HFFc6 (cell line): ENCODE results near the gene TFPI. TPM values are rescaled to one million over a fixed set of nuclear protein-coding genes. Genes with fewer than 3 reads are reported as not detected.

ENCODE experiments used
- DNase-seq: peaks from one replicate; pipeline ENCODE4 v3.0.0-alpha.2; 2018
- H3K27ac Mint-ChIP-seq: 2 replicates; pipeline ENCODE4 v1.8.0; 2020; ENCODE audit warnings: mild to moderate bottlenecking, mixed read lengths
- H3K27me3 Mint-ChIP-seq: 2 replicates; pipeline ENCODE4 v1.8.0; 2021; ENCODE audit warnings: mild to moderate bottlenecking, moderate library complexity, mixed read lengths; ENCODE audit not compliant: insufficient read depth
- H3K36me3 Mint-ChIP-seq: 2 replicates; pipeline ENCODE4 v1.8.0; 2021; ENCODE audit warnings: low read depth, mixed read lengths
- H3K4me1 Mint-ChIP-seq: 2 replicates; pipeline ENCODE4 v1.8.0; 2020; ENCODE audit warnings: low read depth, mixed read lengths
- H3K4me3 Mint-ChIP-seq: 2 replicates; pipeline ENCODE4 v1.8.0; 2020; ENCODE audit warnings: mild to moderate bottlenecking, moderate library complexity, mixed read lengths
- H3K9me3 Mint-ChIP-seq: 2 replicates; pipeline ENCODE4 v1.8.0; 2020; ENCODE audit warnings: mild to moderate bottlenecking, mixed read lengths
- CTCF ChIP-seq: fragments of 200-600 bp; sonication (generic); IDR thresholded peaks from 2 replicates; pipeline ENCODE4 v1.5.0; 2021; ENCODE audit warnings: antibody characterized with exemption, mild to moderate bottlenecking
- long read RNA-seq: library from polyadenylated mRNA; unstranded; transcript quantifications from one replicate; pipeline ENCODE4 v2.0.0, GENCODE V29; 2019
- total RNA-seq, 6 experiments: library from RNA; stranded (reverse); fragmentation: NEBNext Ultra II Directional; extraction: Animal tissue kit (Norgen Biotek cat#: 25700); gene quantifications; 2 replicates in 1 of 6; 3 replicates in 5 of 6; pipeline ENCODE4 v1.2.3, GENCODE V29; 2021

The TFPI gene
- 10 to 100 TPM; 25.4 to 42.4 (median 34.7) TPM for total RNA-seq
- long read RNA-seq, transcript TFPI-201 (8 exons, 3,885 nt): major isoform, 18 of 34 reads
- long read RNA-seq, partial matches to known transcripts: 9 of 34 reads
- long read RNA-seq, other reads (novel, unspliced or antisense): 7 of 34 reads

DNA sequence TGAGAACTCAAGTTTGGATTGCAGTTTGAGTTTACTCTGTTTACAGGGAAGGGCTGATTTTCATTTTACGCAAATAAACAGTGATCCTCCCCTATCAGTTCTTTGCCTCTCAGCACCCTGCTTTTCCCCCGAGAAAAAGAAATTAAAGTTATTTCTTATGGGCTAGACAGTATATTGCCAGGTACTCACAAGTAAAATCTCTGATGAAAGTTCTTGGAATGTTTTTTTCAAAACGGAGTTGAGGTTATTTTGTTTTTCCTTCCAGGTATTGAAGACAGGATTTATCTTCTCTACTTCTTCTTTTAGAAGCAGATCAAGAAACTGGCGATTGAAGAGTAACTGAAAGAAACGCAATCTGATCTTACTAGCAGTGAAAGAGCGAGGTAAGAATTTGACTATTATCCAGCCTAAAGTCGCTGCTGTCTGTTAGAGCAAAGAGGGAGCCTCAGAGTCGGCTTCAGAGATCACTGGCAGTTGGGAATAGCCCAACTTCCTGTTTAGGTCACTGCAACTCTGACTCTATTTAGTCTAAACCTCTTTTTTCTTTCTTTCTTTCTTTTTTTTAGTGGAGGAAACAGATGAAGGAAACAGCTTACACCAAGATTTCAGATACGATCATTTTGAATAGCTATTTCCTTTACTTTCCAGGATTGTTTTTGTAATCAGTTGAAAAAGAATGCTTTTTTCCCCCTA, at the start of gene TFPI:
Gene TFPI (minus strand): TSS at position 425 of the 693 bp plus-strand sequence. CDS start 50,667 bp downstream, outside the sequence.
- no peaks in the 10 kb centered on the region for H3K9me3 Mint-ChIP-seq
- peak; percentile 39 for DNase-seq
- H3K36me3 Mint-ChIP-seq: peaks cover 5% of the 10 kb centered on the region; the same call in 1 of the 2 replicates
- TF ChIP-seq CTCF: no peak
- peak within 1 kb of the TSS; percentile 93 for H3K4me3 Mint-ChIP-seq
- H3K27me3 Mint-ChIP-seq: no peaks in the 10 kb centered on the region
- H3K4me1 Mint-ChIP-seq: peaks cover 48% of the 10 kb centered on the region
- H3K27ac Mint-ChIP-seq: peak within 1 kb of the TSS; percentile 95

DNA sequence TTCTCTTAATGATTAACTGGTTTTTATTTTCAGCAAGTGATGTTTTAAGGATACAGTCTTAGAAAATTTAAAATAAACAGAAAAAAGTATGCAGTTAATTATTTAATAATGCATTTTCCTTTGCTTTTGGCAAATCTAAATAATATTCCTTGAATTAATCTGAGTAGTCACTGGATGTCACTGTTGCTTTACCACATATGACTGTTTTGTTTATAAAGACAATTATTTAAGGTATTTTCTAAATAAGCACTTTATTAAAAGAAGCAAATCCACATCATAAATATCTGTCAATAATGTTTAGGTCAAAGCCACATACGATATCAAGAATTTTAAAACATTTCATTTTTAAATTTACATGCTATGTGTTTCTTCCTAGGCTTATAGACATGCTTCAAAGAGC, 40.6 kb upstream of the TFPI start:
- no peak overlapping the region for H3K27ac Mint-ChIP-seq
- peaks cover 13% of the 10 kb centered on the region for H3K4me1 Mint-ChIP-seq
- no peak for DNase-seq
- H3K27me3 Mint-ChIP-seq: no peaks in the 10 kb centered on the region
- H3K9me3 Mint-ChIP-seq: no peaks in the 10 kb centered on the region
- no peaks in the 10 kb centered on the region for H3K36me3 Mint-ChIP-seq
- peak; percentile 65 for TF ChIP-seq CTCF
- H3K4me3 Mint-ChIP-seq: no peak overlapping the region

DNA sequence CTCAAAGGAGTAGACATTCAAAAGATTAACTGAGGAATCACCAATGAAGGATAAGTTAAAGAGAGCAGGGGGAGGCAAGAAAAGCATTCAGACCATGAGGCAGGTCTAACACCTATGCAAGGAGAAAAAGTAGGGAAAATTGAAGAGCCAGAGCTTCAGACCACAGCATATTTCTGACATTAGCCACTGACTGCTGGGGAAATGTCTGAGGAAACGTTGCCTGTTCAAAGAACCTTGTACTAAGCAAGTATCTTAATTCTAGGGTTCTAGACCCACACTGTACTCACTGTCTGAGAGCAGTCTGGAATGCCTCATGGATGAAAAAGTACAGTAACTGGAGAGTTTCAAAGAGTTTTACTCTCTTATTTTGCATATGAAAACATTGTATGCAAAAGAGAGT, 39.5 kb upstream of the TFPI start:
- DNase-seq: peak; percentile 43
- Mint-ChIP-seq H3K4me3 (no peak overlapping the region), H3K9me3 (no peaks in the 10 kb centered on the region), H3K36me3 (no peaks in the 10 kb centered on the region), H3K27me3 (no peaks in the 10 kb centered on the region), H3K27ac (no peak overlapping the region), H3K4me1 (peaks cover 13% of the 10 kb centered on the region)
- TF ChIP-seq CTCF: no peak

- Mint-ChIP-seq H3K27me3 (no peaks in the 10 kb centered on the region), H3K4me3 (no peak overlapping the region), H3K36me3 (no peaks in the 10 kb centered on the region), H3K4me1 (peaks cover 13% of the 10 kb centered on the region), H3K9me3 (no peaks in the 10 kb centered on the region), H3K27ac (no peak overlapping the region)
- DNase-seq: no peak
- no peak for TF ChIP-seq CTCF
These were observed 38.9 kb upstream of the TFPI start for GRCh38 chr2:187593098-187593497.

GRCh38 chr2:187590175-187590574, 35.9 kb upstream of the TFPI start:
- H3K9me3 Mint-ChIP-seq: no peaks in the 10 kb centered on the region
- TF ChIP-seq CTCF: no peak

More at GRCh38 chr2:187590175-187590574, 35.9 kb upstream of the TFPI start:
- Mint-ChIP-seq H3K36me3 (no peaks in the 10 kb centered on the region), H3K27me3 (no peaks in the 10 kb centered on the region), H3K4me1 (peaks cover 23% of the 10 kb centered on the region), H3K4me3 (no peak overlapping the region), H3K27ac (no peak overlapping the region)
- DNase-seq: no peak
